ENCODE data around the gene EEFSEC.

DNA sequence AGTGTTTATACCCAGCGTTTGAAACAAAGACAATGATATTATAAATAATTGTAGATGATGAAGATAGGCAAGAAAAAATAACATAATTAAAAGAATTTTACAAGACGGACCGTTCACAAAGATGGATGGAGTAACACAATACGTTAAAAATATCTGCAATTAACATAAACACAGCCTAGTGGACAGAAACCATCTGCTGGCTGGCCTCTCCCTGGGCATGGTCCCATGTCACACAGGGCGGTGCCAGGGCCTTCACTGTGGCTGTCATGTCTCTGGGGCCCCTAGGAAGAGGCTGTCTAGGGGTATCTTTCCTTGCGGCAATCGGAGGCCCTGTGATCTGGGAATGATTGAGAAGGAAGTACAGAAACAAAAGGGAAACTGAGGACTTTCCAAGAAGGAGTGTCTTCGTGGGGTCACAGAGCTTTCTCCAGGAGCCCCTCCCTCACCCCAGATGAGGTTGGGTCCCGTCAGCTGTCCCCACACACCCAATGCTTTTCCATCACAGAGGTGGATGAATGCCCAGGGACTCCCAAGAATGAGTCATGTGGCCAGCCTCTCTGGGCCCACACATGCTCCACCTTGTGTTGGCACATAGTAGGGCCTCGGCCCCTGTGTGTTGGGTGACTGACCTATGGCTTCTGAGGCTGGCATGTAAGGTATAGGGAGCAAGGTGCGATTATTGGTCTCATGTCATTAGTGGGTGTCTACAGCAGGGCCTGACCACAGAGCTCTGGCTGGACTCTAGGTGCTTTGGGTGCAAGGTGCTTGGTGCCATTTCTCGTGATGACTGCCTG lies 226.3 kb downstream of the EEFSEC start:
- TF ChIP-seq, protein P1, sequence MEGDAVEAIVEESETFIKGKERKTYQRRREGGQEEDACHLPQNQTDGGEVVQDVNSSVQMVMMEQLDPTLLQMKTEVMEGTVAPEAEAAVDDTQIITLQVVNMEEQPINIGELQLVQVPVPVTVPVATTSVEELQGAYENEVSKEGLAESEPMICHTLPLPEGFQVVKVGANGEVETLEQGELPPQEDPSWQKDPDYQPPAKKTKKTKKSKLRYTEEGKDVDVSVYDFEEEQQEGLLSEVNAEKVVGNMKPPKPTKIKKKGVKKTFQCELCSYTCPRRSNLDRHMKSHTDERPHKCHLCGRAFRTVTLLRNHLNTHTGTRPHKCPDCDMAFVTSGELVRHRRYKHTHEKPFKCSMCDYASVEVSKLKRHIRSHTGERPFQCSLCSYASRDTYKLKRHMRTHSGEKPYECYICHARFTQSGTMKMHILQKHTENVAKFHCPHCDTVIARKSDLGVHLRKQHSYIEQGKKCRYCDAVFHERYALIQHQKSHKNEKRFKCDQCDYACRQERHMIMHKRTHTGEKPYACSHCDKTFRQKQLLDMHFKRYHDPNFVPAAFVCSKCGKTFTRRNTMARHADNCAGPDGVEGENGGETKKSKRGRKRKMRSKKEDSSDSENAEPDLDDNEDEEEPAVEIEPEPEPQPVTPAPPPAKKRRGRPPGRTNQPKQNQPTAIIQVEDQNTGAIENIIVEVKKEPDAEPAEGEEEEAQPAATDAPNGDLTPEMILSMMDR (IDR thresholded peaks at IDR 0.05), result no peak
- TF ChIP-seq POLR2A (IDR thresholded peaks at IDR 0.05) (no peak), POLR2AphosphoS5 (IDR thresholded peaks at IDR 0.05) (no peak)

Data from breast epithelium (tissue), 3 donors.